Activated CD8-positive, alpha-beta T cell treated with anti-CD3 and anti-CD28 coated beads for 36 hours (primary cell): ENCODE results near the gene C19orf12. TPM values are rescaled to one million over a fixed set of nuclear protein-coding genes. Genes with fewer than 3 reads are reported as not detected.

Experiments used
- ATAC-seq: fragments of 200-7000 bp; cut with Tn5 transposase; one replicate; pipeline ENCODE4 v1.10.0; 2021; ENCODE audit warnings: mild to moderate bottlenecking, moderate library complexity
- CTCF ChIA-PET: fragments of 350-600 bp; sonication (Branson Sonifier 250); formaldehyde crosslinking; loops from one replicate; lab custom pipeline; 2021; ENCODE audit warnings: antibody characterized with exemption; lab: Charles Lee
- POLR2A ChIA-PET: fragments of 350-600 bp; sonication (Branson Sonifier 250); formaldehyde crosslinking; loops from one replicate; lab custom pipeline; 2021; ENCODE audit warnings: antibody characterized with exemption; lab: Charles Lee
- DNase-seq: peaks from one replicate; pipeline ENCODE4 v3.0.0-alpha.2; 2020
- H3K27ac Mint-ChIP-seq: one replicate; pipeline ENCODE4 v1.8.0; 2021; ENCODE audit warnings: mild to moderate bottlenecking, mixed read lengths
- H3K27me3 Mint-ChIP-seq: one replicate; pipeline ENCODE4 v1.8.0; 2021; ENCODE audit warnings: mixed read lengths
- H3K36me3 Mint-ChIP-seq: one replicate; pipeline ENCODE4 v1.8.0; 2021; ENCODE audit warnings: low read depth, mixed read lengths
- H3K4me1 Mint-ChIP-seq: one replicate; pipeline ENCODE4 v1.8.0; 2021; ENCODE audit warnings: low read depth, mixed read lengths
- H3K4me3 Mint-ChIP-seq: one replicate; pipeline ENCODE4 v1.8.0; 2021; ENCODE audit warnings: mild to moderate bottlenecking, moderate library complexity, mixed read lengths
- H3K9me3 Mint-ChIP-seq: one replicate; pipeline ENCODE4 v1.8.0; 2021; ENCODE audit warnings: mixed read lengths
- CTCF ChIP-seq: fragments of 200-600 bp; IDR thresholded peaks from one replicate; pipeline ENCODE4 v1.8.0; 2022; ENCODE audit warnings: antibody characterized with exemption, mild to moderate bottlenecking
- intact Hi-C: fragments of 100-400 bp; cut with micrococcal nuclease; formaldehyde crosslinking; loops from one replicate; pipeline ENCODE4 v1.10.0; 2022
- total RNA-seq, 2 experiments: library from RNA; stranded (reverse); gene quantifications; one replicate each; pipeline ENCODE4 v1.2.3, GENCODE V29; 2021

Gene C19orf12
- total RNA-seq, 2 experiments from 2014 or later: 33.3 to 36.6 TPM

GRCh38 chr19:29760752-29761502, 45.9 kb upstream of the C19orf12 start:
- H3K27me3 Mint-ChIP-seq: no peaks in the 10 kb centered on the region
- no peak overlapping the region for H3K27ac Mint-ChIP-seq
- DNase-seq (no peak), ATAC-seq (no peak)
- peaks cover 2% of the 10 kb centered on the region for H3K4me1 Mint-ChIP-seq
- H3K9me3 Mint-ChIP-seq: no peaks in the 10 kb centered on the region
- intact Hi-C loops: loop anchor here (10.0 kb wide), 1 partner anchor 114 kb away; no protein-coding TSS in a partner anchor
- POLR2A ChIA-PET: interaction anchor here (1.1 kb wide), 1 partner anchor 112 kb away, joined by 3 read pairs; no protein-coding TSS in a partner anchor
- no peak overlapping the region for H3K4me3 Mint-ChIP-seq
- CTCF ChIA-PET: interaction anchor here (0.8 to 5.1 kb wide), 19 partner anchors 10 to 160 kb away, joined by 3 to 78 read pairs (median 5); no protein-coding TSS in a partner anchor
- no peaks in the 10 kb centered on the region for H3K36me3 Mint-ChIP-seq
- TF ChIP-seq CTCF: no peak

- H3K36me3 Mint-ChIP-seq: no peaks in the 10 kb centered on the region
- ATAC-seq (no peak), DNase-seq (no peak)
- ChIA-PET CTCF (interaction anchor here (0.6 to 5.1 kb wide), 38 partner anchors 10 to 346 kb away, joined by 3 to 78 read pairs (median 4); partner anchors contain the start of gene POP4), POLR2A (interaction anchor here (0.5 kb wide), 1 partner anchor 48 kb away, joined by 3 read pairs; no protein-coding TSS in a partner anchor)
- no peak overlapping the region for H3K27ac Mint-ChIP-seq
- TF ChIP-seq CTCF: no peak
- peaks cover 2% of the 10 kb centered on the region for H3K4me1 Mint-ChIP-seq
- H3K27me3 Mint-ChIP-seq: no peaks in the 10 kb centered on the region
- no peak overlapping the region for H3K4me3 Mint-ChIP-seq
- intact Hi-C loops: no loop called here
- H3K9me3 Mint-ChIP-seq: no peaks in the 10 kb centered on the region
Measured at GRCh38 chr19:29759359-29759758, 44.3 kb upstream of the C19orf12 start.

- peaks cover 2% of the 10 kb centered on the region for H3K4me1 Mint-ChIP-seq
- no peaks in the 10 kb centered on the region for H3K36me3 Mint-ChIP-seq
- CTCF ChIA-PET: interaction anchor here (1.2 to 5.1 kb wide), 5 partner anchors 12 to 115 kb away, joined by 7 to 78 read pairs (median 14); no protein-coding TSS in a partner anchor
- H3K27me3 Mint-ChIP-seq: no peaks in the 10 kb centered on the region
- ATAC-seq: no peak
- no peak overlapping the region for H3K4me3 Mint-ChIP-seq
- H3K9me3 Mint-ChIP-seq: no peaks in the 10 kb centered on the region
- no peak overlapping the region for H3K27ac Mint-ChIP-seq
- no peak for DNase-seq
- no peak for TF ChIP-seq CTCF
- intact Hi-C loops: no loop called here
- POLR2A ChIA-PET: no interaction called here
Measured at GRCh38 chr19:29758863-29759262, 43.8 kb upstream of the C19orf12 start.

DNA sequence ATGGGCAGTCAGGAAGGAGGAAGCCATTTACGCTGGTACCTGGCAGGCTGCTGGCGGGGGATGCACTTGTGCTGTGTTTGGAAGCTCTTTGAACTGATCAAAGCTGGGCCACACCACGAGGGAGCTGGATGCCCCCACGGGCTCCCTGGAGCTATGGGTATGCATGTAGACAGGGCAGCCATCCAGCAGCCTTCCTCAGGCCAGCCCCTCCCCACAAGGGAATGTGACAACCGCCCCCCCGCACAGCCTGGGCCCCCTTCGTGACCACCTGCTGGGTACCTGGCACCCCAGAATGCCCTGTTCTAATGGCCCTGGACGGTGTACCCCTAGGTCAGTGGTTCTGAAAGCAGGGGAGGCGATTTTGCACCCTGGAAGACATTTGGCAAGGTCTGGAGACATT, 42.5 kb upstream of the C19orf12 start:
- ATAC-seq: no peak
- no peak for TF ChIP-seq CTCF
- Mint-ChIP-seq H3K9me3 (no peaks in the 10 kb centered on the region), H3K4me1 (peaks cover 2% of the 10 kb centered on the region), H3K27me3 (no peaks in the 10 kb centered on the region), H3K27ac (no peak overlapping the region), H3K4me3 (no peak overlapping the region), H3K36me3 (no peaks in the 10 kb centered on the region)
- intact Hi-C loops: no loop called here
- ChIA-PET POLR2A (no interaction called here), CTCF (interaction anchor here (1.3 to 5.1 kb wide), 2 partner anchors 9 to 116 kb away, joined by 4 to 78 read pairs; no protein-coding TSS in a partner anchor)
- no peak for DNase-seq

DNA sequence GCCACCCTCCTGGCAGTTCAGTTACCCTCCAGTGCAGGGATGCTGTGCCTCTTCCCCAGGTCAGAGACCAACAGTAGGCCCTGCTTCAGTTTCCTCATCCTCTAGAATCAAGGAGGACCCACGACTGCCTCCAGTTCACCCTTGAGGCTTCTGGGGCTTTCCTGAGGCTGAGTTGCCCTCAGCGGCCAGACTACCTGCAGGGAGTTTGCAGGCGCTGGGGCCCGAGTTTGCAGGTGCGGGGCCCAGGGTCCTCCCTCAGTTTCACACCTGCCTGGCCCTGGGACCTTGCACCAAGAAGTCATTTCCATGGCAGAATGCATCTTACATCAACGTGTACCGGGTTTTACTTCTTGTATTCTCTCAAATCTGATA, 38.9 kb upstream of the C19orf12 start:
- no peaks in the 10 kb centered on the region for H3K4me1 Mint-ChIP-seq
- ChIA-PET CTCF (no interaction called here), POLR2A (interaction anchor here (1.5 kb wide), 1 partner anchor 119 kb away, joined by 3 read pairs; no protein-coding TSS in a partner anchor)
- intact Hi-C loops: no loop called here
- H3K36me3 Mint-ChIP-seq: no peaks in the 10 kb centered on the region
- ATAC-seq: no peak
- no peaks in the 10 kb centered on the region for H3K9me3 Mint-ChIP-seq
- H3K27ac Mint-ChIP-seq: no peak overlapping the region
- no peaks in the 10 kb centered on the region for H3K27me3 Mint-ChIP-seq
- no peak overlapping the region for H3K4me3 Mint-ChIP-seq
- DNase-seq: no peak
- TF ChIP-seq CTCF: no peak
